CD14-positive monocyte (primary cell): ENCODE results near the gene ZNF710. TPM values are rescaled to one million over a fixed set of nuclear protein-coding genes. Genes with fewer than 3 reads are reported as not detected.

Source experiments
- DNase-seq, 3 donors: peaks; one replicate each; pipeline ENCODE4 v3.0.0-alpha.2; 2011 to 2022
- H2AFZ ChIP-seq: 2 replicates; pipeline ENCODE4 v1.6.0; 2012; ENCODE audit warnings: mild to moderate bottlenecking, low read depth, low read length, inconsistent platforms; ENCODE audit not compliant: insufficient read depth, poor library complexity, severe bottlenecking
- H3K27ac ChIP-seq, 2 donors: 1 replicate in 1 of 2; 2 replicates in 1 of 2; pipeline ENCODE4 v1.5.1; 2012 to 2013; ENCODE audit warnings: low read length in 2 of 2, control low read depth in 1 of 2, inconsistent platforms in 1 of 2, low read depth in 1 of 2, mild to moderate bottlenecking in 1 of 2
- H3K27me3 ChIP-seq, 2 donors: one replicate each; pipeline versions ENCODE4 v1.6.0 to v1.6.1; 2011 to 2013; ENCODE audit warnings: low read length in 2 of 2; ENCODE audit not compliant: control insufficient read depth in 2 of 2, insufficient read depth in 2 of 2
- H3K36me3 ChIP-seq, 2 donors: replicated peaks in 1 of 2; 1 replicate in 1 of 2; 2 replicates in 1 of 2; pipeline versions ENCODE4 v1.5.1 to v1.6.1; 2012 to 2013; ENCODE audit warnings: low read length in 2 of 2, control low read depth in 1 of 2, inconsistent platforms in 1 of 2, mild to moderate bottlenecking in 1 of 2; ENCODE audit not compliant: insufficient read depth in 2 of 2, control insufficient read depth in 1 of 2
- H3K4me1 ChIP-seq, 2 donors: 1 replicate in 1 of 2; 2 replicates in 1 of 2; pipeline versions ENCODE4 v1.5.1 to v1.6.1; 2012 to 2013; ENCODE audit warnings: low read length in 2 of 2, control low read depth in 1 of 2, inconsistent platforms in 1 of 2, mild to moderate bottlenecking in 1 of 2, moderate library complexity in 1 of 2; ENCODE audit not compliant: insufficient read depth in 2 of 2, control insufficient read depth in 1 of 2
- H3K4me2 ChIP-seq: replicated peaks from 2 replicates; pipeline ENCODE3; 2012; ENCODE audit warnings: low read length, moderate library complexity, mild to moderate bottlenecking; ENCODE audit not compliant: poor library complexity, severe bottlenecking; ENCODE audit errors: extremely low read depth
- H3K4me3 ChIP-seq, 3 experiments: fragments of 200-600 bp in 1 of 3; sonication (generic) in 1 of 3; replicated peaks in 1 of 3; 1 replicate in 2 of 3; 2 replicates in 1 of 3; pipeline ENCODE4 v1.5.1; 2011 to 2013; ENCODE audit warnings: low read length in 3 of 3, mild to moderate bottlenecking in 3 of 3, control low read depth in 2 of 3, low read depth in 2 of 3, inconsistent platforms in 1 of 3, moderate library complexity in 1 of 3
- H3K79me2 ChIP-seq: 2 replicates; pipeline ENCODE4 v1.6.0; 2012; ENCODE audit warnings: mild to moderate bottlenecking, control low read depth, inconsistent platforms, low read length, moderate library complexity; ENCODE audit not compliant: insufficient read depth
- H3K9ac ChIP-seq: 2 replicates; pipeline ENCODE4 v1.6.0; 2017; ENCODE audit warnings: low read length, mild to moderate bottlenecking; ENCODE audit not compliant: insufficient read depth, poor library complexity, severe bottlenecking
- H3K9me3 ChIP-seq, 2 donors: replicated peaks in 1 of 2; 1 replicate in 1 of 2; 2 replicates in 1 of 2; pipeline versions ENCODE4 v1.5.1 to v1.6.1; 2012 to 2013; ENCODE audit warnings: low read length in 2 of 2, control low read depth in 1 of 2; ENCODE audit not compliant: control insufficient read depth in 1 of 2, insufficient read depth in 1 of 2
- H4K20me1 ChIP-seq: 2 replicates; pipeline ENCODE4 v1.6.0; 2012; ENCODE audit warnings: mild to moderate bottlenecking, low read length, control low read depth, moderate library complexity; ENCODE audit not compliant: insufficient read depth
- H3K27ac Mint-ChIP-seq, 7 donors: one replicate each; pipeline ENCODE4 v1.8.0; 2020; ENCODE audit warnings: mild to moderate bottlenecking in 7 of 7, mixed read lengths in 7 of 7, moderate library complexity in 6 of 7, inconsistent platforms in 2 of 7
- H3K27me3 Mint-ChIP-seq, 3 donors: one replicate each; pipeline ENCODE4 v1.8.0; 2021 to 2022; ENCODE audit warnings: low read depth in 3 of 3, mild to moderate bottlenecking in 3 of 3, mixed read lengths in 3 of 3, moderate library complexity in 3 of 3, inconsistent platforms in 1 of 3
- H3K36me3 Mint-ChIP-seq, 2 donors: one replicate each; pipeline ENCODE4 v1.8.0; 2020; ENCODE audit warnings: mixed read lengths in 2 of 2, inconsistent platforms in 1 of 2, mild to moderate bottlenecking in 1 of 2
- H3K4me1 Mint-ChIP-seq: one replicate; pipeline ENCODE4 v1.8.0; 2020; ENCODE audit warnings: mild to moderate bottlenecking, mixed read lengths
- H3K4me3 Mint-ChIP-seq, 2 donors: one replicate each; pipeline ENCODE4 v1.8.0; 2020; ENCODE audit warnings: mild to moderate bottlenecking in 2 of 2, mixed read lengths in 2 of 2, moderate library complexity in 1 of 2
- H3K9me3 Mint-ChIP-seq, 7 donors: one replicate each; pipeline ENCODE4 v1.8.0; 2020 to 2022; ENCODE audit warnings: mixed read lengths in 7 of 7, mild to moderate bottlenecking in 6 of 7, moderate library complexity in 6 of 7, inconsistent platforms in 2 of 7
- CTCF ChIP-seq: fragments of 200-600 bp; IDR thresholded peaks from one replicate; pipeline ENCODE4 v1.8.0; 2022; ENCODE audit warnings: antibody characterized with exemption, mild to moderate bottlenecking
- WGBS: methylation state at CpG from one replicate; pipeline ENCODE4 v1.1.5; 2013; ENCODE audit warnings: missing lambda C conversion rate; ENCODE audit not compliant: insufficient coverage; 5-methylcytosine and 5-hydroxymethylcytosine counted together
- intact Hi-C, 2 donors: fragments of 100-400 bp; cut with micrococcal nuclease; formaldehyde crosslinking; loops; one replicate each; pipeline versions ENCODE4 v1.15.0 to v1.15.1; 2023
- polyA plus RNA-seq, 3 donors: library from polyadenylated mRNA; depleted of rRNA in 1 of 3; unstranded in 2 of 3; stranded (reverse) in 1 of 3; fragments of 300-500 nt in 2 of 3; fragments of >200 nt in 1 of 3; fragmentation: Illumina TruSeq in 2 of 3; gene quantifications; 1 replicate in 2 of 3; 2 replicates in 1 of 3; pipeline ENCODE4 v1.2.3, GENCODE V29; 2012 to 2021

The ZNF710 gene
- polyA plus RNA-seq, 3 donors, result 3.4 to 45.6 (median 4.8) TPM

- H3K4me1 ChIP-seq, result peaks cover 99 to 100% of the 10 kb centered on the region in 2 donors
These were observed 34.7 kb downstream of the ZNF710 start for GRCh38 chr15:90035840-90036230.

GRCh38 chr15:90036343-90036742 lies 35.2 kb downstream of the ZNF710 start:
- Histone ChIP-seq H4K20me1 (no peaks in the 10 kb centered on the region), H2AFZ (no peak overlapping the region), H3K9ac (peak overlapping the region; percentile 6), H3K27ac (peak overlapping the region; percentile 91 to 97), H3K36me3 (no peaks in the 10 kb centered on the region), H3K79me2 (peaks cover 81% of the 10 kb centered on the region), H3K4me3 (peak overlapping the region in 1 of 3 experiments; percentile 39), H3K4me2 (peak overlapping the region; percentile 41), H3K9me3 (no peaks in the 10 kb centered on the region), H3K4me1 (peaks cover 94 to 100% of the 10 kb centered on the region in 2 donors), H3K27me3 (no peaks in the 10 kb centered on the region)
- peak overlapping the region in 1 of 2 donors; percentile 66 for H3K4me3 Mint-ChIP-seq
- H3K27ac Mint-ChIP-seq, result peak overlapping the region; percentile 93 to 99 (median 98)
- no peak for DNase-seq
- WGBS, result 83% methylated on average over 5 of the region's 9 CpGs
- H3K9me3 Mint-ChIP-seq, result no peaks in the 10 kb centered on the region
- no peak for TF ChIP-seq CTCF
- intact Hi-C loops, result loop anchor here (5.0 to 10.0 kb wide), 3 partner anchors 34 to 62 kb away; partner anchors contain the start of gene ZNF710 (in 1 of the 2)
- peaks cover 18 to 31% of the 10 kb centered on the region in 2 donors for H3K36me3 Mint-ChIP-seq
- peaks cover 97% of the 10 kb centered on the region for H3K4me1 Mint-ChIP-seq
- peaks cover 0 to 2% (median 2%) of the 10 kb centered on the region in 3 donors for H3K27me3 Mint-ChIP-seq

More at GRCh38 chr15:90035840-90036230, 34.7 kb downstream of the ZNF710 start:
- H3K4me2 ChIP-seq, result peak overlapping the region; percentile 72
- 2% methylated on average over 8 of the region's 10 CpGs for WGBS
- H4K20me1 ChIP-seq, result no peaks in the 10 kb centered on the region
- Mint-ChIP-seq H3K4me1 (peaks cover 99% of the 10 kb centered on the region), H3K36me3 (peaks cover 18 to 31% of the 10 kb centered on the region in 2 donors), H3K27me3 (peaks cover 0 to 2% (median 2%) of the 10 kb centered on the region in 3 donors), H3K9me3 (no peaks in the 10 kb centered on the region), H3K4me3 (peak overlapping the region; percentile 66 to 79), H3K27ac (peak overlapping the region; percentile 93 to 99 (median 98))
- H3K79me2 ChIP-seq, result peaks cover 81% of the 10 kb centered on the region
- TF ChIP-seq CTCF, result no peak
- no peaks in the 10 kb centered on the region for H3K36me3 ChIP-seq
- no peak overlapping the region for H2AFZ ChIP-seq
- H3K9ac ChIP-seq, result peak overlapping the region; percentile 77
- intact Hi-C loops, result loop anchor here (2.0 to 10.0 kb wide), 4 partner anchors 23 to 61 kb away; partner anchors contain the start of gene ZNF710 (in 1 of the 2)
- no peaks in the 10 kb centered on the region for H3K9me3 ChIP-seq
- peak overlapping the region in 1 of 3 experiments; percentile 63 for H3K4me3 ChIP-seq
- peak overlapping the region; percentile 91 to 97 for H3K27ac ChIP-seq
- peak; percentile 65 to 81 (median 74) for DNase-seq
- no peaks in the 10 kb centered on the region for H3K27me3 ChIP-seq
